CD4-positive, alpha-beta T cell treated with Interleukin-4 for 1 hour (primary cell): ENCODE results near the gene RP2.
A peak's percentile ranks its signal among the peaks of the same experiment; 100 is the strongest.

Experiments used
- DNase-seq, 2 donors: peaks; one replicate each; pipeline ENCODE4 v3.0.0-alpha.2; 2020 to 2022

The RP2 gene

DNA sequence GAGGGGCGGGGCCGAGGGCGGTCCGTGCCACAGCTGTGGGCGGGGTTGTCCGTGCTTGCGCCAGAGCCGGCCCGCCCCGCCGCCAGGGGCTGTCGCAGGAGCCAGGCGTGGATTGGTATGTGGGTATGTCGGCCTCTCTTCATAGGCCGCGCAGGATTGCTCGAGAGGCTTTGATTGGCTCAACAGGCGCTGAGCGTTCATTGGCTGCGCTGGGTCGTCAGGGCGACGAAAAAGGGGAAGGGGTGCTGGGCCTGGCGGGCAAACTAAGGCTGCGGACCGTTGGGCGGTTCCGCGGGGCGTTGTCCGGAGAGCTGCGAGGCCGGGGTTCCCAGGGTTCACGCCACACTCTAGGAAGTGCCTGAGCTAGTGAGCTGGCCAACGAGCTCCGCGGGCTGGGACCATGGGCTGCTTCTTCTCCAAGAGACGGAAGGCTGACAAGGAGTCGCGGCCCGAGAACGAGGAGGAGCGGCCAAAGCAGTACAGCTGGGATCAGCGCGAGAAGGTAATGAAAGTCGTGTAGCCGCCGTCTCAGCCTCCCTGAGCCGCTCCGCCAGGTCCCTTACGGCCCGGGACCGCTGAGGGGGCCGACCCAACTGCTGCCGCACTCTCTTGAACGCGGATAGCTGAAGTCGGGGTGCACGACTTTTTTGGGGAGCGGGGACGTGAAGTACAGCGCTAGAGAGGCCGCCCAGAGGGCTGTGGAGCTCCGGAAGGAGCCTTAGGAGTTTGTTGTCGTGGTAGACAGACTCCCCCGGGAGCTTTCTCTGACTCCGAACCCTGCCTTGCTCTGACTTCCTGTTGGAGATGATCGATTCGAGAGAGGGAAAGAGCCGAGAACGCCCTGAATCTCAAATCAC lies at the start of gene RP2:
Gene RP2, plus strand, starts transcription at position 343 of the 857 bp plus-strand sequence. Its CDS starts 58 bp downstream, at position 401.
- peak; percentile 87 to 91 for DNase-seq

GRCh38 chrX:46788902-46789301 lies 47.9 kb upstream of the RP2 start:
- DNase-seq = no peak

DNA sequence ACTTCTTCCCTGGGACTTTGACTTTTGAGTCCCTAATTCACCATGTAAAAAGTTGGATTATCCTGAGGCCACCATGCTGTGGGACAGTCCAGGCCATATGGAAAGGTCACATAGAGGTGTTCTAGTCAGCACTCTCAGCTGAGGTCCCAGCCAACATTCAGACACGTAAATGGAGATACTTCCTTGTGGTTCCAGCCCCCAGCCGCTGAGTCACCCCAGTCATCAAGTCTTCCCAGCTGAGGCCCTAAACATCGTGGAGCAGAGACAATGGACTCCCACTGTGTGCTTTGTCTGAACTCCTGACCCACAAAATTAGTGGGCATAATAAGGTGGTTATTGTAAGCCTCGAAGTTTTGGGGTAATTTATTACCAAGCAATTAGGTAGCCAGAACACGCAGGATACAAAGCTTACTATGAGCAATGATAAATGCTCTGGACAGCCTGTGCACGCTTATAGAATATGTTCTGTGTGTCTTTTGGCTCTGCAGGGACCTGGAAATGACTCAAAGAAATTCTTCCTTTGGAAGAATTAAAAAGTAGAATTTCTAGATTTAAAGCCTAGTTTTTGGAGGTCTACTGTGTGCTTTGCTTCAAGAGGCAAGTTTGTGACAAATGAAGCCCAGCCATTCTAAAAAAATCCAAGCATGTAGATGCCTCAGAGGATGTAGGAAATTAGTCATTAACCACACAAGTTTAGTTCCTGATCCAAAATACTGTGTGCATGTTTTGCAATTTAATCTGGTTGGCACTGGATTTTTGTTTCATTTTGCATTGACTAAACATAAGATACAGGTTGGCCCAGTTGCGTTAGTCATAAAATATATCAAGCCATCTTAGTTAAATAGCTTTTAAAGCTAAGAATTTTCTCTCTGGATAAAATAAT lies 44.7 kb upstream of the RP2 start:
- peak; percentile 9 to 22 for DNase-seq

GRCh38 chrX:46792810-46793188 lies 44.0 kb upstream of the RP2 start:
- no peak for DNase-seq

DNA sequence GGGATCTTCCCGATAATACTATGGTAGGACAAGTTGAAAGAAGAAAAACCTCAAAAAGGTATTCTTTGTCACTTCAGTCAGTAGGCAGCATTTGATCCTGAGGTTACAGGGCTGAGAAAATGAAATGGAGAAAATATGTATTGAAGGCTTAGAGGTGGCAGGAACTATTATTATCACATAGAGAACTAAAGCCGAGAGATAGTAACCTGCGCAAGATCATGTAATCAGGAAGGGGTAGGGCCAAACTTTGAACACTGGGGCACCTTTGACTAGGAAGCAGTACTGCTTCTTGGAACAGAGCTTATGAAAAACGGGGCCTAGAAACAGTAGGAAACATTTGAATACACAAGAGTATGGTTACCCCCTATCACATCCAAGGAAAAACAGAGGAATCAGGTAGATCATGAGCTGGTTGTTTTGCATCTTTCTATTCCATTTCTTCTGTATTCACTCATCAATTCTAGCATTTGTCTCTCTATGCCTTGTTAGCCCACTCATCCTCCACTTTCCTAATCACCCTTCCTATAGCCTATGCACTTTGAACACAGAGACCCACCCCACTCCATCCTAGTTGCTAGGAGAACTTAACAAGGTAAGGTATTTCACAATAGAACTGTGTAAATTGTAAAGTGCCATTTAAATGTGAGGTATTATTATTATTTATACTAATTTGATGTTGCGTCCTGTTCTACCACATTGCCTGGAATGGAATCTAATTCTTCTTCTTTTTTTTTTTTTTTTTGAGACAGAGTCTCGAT lies 43.3 kb upstream of the RP2 start:
- DNase-seq = no peak

DNA sequence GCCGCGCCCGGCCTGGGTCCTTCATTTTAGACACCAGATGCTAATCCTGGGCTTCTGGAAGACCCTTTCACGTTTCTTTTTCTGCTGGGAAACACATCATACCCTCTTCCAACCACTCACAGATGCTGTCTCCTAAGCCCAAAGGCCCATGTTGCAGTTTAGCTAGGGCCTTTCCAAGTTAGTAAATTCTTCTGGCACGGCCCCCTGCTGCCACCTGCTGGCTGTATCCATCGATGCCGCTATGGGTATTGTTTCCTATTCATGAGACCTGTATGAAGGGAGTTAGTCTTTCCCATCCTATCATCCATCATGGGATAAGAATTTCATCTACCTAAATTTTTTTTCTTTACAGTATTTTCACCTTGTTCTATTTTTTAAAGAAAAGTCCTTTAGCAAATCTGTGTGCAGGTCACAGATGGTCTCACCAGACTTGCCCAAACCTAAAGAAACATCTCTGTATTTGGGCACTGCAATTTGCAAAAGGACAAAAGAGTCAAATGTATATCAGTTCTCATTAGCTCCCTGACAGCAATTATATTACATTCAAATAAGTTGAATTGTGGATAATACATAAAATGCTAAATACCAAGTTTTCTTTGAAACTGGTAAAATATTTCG lies 40.2 kb upstream of the RP2 start:
- DNase-seq = peak; percentile 69 to 70

GRCh38 chrX:46803140-46803539 lies 33.7 kb upstream of the RP2 start:
- DNase-seq = no peak

DNA sequence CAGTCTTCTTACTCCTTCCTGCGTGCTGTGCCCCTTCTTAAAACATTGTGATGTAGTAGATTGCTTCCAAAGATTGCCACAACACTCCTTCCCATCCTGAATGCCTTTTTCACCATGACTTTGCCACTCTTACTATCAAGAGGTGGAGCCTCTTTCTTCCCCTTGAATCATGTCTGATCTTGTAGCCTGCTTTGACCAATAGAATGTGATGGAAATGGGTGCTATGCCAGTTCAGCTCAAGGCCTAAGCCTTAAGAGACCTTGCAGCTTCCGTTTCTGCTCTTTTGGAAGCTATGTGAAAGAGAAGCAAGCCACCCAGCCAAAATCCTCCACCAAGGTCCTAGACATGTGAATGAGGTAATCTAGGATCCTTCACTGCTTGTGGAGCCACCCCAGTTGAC lies 31.6 kb upstream of the RP2 start:
- no peak for DNase-seq

- DNase-seq = no peak
Measured at GRCh38 chrX:46811121-46811520, 25.7 kb upstream of the RP2 start.

DNA sequence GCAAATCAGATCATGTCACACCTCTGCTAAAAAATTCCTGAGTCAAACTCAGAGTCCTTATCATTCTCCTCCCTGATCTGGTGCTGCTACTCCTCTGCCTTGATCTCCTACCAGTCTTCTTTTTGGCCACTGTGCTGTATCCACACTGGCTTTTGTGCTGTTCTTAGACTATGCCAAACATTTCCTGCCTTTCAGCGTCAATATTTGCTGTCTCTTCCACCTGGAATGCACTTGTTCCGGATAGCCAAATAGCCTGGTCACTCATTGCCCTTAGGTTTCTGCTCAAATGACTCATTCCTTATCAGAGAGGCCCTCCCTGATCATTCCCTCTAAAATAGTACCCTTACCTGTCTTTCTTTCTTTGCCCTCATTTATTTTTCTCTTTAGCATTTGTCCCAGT lies 24.4 kb upstream of the RP2 start:
- DNase-seq = no peak

DNA sequence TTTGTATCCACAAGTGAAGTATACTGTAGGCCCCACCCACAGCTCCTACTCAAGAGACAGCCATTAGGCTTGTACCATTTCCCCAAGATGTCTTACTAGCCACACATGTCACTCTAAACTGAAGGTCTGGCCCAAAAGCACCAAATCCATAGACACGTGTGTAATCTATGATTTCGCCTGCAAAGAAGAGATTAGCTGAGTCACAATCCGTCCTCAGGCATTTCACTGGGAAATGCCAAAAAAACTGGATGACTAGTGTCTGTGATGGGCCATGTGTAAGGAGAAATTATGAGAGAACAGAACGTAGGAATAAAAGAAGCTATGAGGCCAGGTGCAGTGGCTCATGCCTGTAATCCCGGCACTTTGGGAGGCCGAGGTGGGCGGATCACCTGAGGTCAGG lies 21.9 kb upstream of the RP2 start:
- DNase-seq = no peak

GRCh38 chrX:46819136-46819535 lies 17.7 kb upstream of the RP2 start:
- DNase-seq = no peak

DNA sequence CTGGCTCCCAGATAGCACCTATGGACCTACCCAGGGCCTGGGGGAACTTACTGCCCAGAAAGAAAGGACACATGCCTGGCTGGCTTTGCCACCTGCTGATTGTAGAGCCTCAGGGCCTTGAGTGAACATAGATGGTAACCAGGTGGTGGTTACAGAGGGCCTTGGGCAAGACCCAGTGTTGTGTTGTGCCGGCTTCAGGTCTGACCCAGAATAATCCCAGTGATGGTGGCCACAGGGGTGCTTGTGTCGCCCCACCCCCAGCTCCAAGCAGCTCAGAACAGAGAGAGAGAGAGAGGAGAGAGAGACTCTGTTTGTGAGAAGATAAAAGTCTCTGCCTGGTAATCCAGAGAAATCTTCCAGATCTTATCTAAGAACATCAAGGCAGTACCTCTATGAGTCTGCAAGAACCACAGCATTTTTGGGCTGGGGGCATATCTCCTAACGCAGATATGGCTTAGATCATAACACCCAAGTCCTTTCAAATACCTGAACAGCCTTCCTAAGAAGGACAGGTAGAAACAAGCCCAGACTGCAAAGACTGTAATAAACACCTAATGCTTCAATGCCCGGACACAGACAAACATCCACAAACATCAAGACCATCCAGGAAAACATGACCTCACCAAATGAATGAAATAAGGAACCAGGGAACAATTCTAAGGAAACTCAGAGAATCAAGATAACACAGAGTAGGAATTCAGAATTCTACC lies 16.3 kb upstream of the RP2 start:
- no peak for DNase-seq

DNA sequence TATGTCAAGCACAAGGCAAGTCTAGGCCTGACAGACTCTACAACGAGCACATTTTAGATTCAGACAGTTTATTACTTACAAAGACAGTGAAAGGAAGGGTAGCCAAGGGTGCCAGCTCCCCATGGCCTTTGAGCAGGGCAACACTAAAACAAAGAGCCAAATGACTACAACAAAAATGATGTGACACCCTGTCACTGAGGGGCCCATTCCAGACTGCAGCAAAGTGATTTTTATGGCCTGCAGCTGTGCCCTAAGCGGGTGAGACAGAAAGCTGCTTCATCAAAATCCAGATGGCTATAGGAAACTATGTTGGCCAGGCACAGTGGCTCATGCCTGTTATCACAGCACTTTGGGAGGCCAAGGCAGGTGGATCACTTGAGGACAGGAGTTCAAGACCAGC lies 13.4 kb upstream of the RP2 start:
- no peak for DNase-seq

DNA sequence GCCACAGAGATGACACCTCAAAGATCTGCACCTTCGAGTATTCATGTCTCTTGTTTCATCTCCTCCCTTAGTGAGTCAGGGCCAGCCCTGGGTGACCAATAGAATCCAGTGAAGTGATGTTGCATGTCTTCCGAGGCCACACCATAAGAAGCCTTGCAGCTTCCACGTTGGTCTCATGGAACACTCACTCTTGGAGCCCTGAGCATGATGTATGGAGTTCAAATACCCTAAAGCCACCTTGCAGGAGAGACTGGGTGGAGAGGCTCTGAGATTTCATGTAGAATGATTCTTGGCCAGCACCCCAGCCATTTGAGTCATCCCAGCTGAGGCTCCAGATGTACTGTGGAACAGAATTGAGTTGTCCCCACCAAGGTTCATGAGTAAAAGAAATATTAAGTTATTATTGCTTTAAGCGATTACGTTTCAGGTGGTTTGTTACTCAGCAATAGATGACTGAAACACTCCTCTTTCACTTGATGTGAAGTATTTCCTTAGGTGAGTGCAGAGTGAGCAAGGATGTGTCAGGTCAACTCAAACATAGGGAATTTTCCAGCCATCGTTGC lies 5.0 kb upstream of the RP2 start:
- DNase-seq = no peak

DNA sequence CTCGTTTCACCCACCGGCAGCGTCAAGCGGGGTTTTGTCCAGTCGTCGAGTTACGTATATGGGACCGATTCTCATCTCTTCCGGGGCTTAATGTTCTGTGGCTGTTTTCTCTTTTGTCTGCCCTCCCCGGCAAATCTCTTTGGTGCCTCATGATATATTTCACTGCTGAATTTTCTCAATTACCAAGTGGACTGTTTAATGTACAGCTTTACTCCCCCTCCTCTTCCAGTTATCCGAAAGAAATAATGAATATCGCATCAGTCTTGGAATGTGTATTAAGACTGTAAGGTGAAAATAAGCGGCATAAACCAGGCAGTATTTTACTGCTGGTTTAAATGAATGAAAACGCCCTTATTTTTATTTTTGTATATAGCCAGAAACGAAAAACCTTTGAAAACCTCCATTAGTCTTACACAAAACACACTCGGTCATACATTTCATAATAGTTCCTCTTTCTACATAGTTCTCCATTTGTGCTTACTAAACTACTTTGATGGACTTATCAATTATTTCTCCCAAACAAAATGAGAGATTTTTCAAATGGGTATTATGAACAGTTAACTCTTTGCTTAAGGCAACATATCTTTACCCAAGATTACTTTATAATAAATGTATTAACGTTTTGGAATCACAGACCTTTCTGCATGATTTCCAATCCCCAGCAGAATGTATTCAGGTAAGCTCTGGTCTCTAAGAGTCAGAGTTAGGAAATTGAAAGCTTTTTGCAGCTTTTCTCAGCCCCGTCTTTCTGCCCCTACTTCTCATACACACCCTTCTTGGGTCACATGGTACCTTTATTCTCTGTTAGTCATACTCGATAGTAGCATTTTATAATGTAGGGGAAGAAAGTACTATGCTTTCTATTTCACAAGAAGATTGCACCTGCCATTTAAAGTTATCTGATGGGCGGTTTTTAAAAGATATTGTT lies 979 bp downstream of the RP2 start:
- peak in 1 of 2 donors; percentile 34 for DNase-seq

DNA sequence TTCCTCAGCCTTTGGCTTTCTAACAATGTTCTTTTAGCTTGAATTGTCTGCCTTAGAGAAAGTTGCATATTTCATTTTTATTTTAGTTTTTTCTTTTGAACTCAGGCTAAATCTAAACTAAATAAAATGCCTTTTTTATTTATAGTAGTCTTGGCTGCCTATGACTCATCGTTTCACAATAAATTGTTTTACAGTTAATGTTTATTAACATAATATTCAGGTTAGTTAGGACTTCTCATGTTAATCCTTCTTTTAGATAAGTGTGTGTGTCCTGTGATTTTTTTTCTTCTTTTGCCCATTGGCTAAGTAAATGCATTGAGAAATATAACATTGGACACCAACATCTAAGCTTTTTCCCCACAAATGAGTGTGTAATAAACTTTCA lies 1.6 kb downstream of the RP2 start:
- no peak for DNase-seq

DNA sequence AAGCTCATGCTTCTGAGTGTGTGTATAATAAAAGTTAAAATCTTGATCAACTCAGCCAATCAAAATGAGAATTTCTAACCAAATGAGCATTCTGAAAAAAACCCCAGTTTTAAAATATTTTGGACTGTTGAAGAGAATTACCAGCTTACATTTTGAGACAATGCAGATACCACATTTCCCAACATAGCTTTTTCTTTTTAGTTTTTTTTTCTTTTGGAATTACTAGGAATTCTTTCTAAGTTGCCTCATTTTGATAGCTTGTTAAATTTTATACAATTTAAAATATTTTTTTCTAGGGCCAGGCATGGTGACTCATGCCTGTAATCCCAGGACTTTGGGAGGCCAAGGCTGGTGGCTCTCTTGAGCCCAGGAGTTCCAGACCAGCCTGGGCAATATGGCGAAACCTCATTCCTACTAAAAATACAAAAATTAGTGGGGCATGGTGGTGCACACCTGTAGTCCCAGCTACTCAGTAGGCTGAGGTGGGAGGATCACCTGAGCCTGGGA lies 2.2 kb downstream of the RP2 start:
- no peak for DNase-seq

DNA sequence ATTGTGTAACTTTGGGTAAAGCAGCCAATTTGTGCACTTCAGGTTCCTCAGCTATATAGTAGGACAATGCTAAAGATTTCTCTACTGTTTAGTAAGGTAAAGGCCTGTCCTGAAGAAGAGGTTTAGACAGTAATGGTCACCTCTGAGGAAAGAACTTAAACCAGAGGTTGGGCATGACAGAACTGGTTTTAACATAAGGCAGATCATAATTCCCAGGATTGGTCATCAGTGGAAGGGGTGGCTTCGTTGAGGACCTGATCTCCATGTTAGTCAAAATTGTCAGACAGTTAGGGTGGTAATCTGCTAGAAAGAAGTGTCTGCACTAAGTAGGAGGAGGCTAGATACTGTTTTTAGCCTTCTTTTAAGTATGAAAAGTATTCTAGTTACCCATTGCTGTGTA lies 4.1 kb downstream of the RP2 start:
- DNase-seq = no peak

GRCh38 chrX:46841346-46841745 lies 4.5 kb downstream of the RP2 start:
- DNase-seq = no peak
